ENCODE results near the gene SARDH.

SARDH gene

GRCh38 chr9:133771486-133772482 lies 33.6 kb upstream of the SARDH start:
- no peak for TF ChIP-seq CTBP1 (IDR thresholded peaks at IDR 0.05; ENCODE audit: borderline replicate concordance)
- TF ChIP-seq ARNT (IDR thresholded peaks at IDR 0.05): no peak
- no peak for TF ChIP-seq HDGF (IDR thresholded peaks at IDR 0.05; ENCODE audit: borderline replicate concordance)
- no peak for TF ChIP-seq BHLHE40 (IDR thresholded peaks at IDR 0.05; ENCODE audit: borderline replicate concordance)
- TF ChIP-seq SP1 (IDR thresholded peaks at IDR 0.05): no peak
- TF ChIP-seq TARDBP (IDR thresholded peaks at IDR 0.05): no peak
- no peak for TF ChIP-seq LEF1 (IDR thresholded peaks at IDR 0.05; ENCODE audit: borderline replicate concordance)
- TF ChIP-seq FOXK2 (IDR thresholded peaks at IDR 0.05): no peak
- no peak for TF ChIP-seq ZNF384 (IDR thresholded peaks at IDR 0.05)
- no peak for TF ChIP-seq FOXA1 (IDR thresholded peaks at IDR 0.05)
- TF ChIP-seq PKNOX1 (IDR thresholded peaks at IDR 0.05): no peak
- no peak for TF ChIP-seq ELF4 (IDR thresholded peaks at IDR 0.05)
- no peak for TF ChIP-seq FOXM1 (IDR thresholded peaks at IDR 0.05; ENCODE audit: borderline replicate concordance)
- no peak for TF ChIP-seq SUZ12 (IDR thresholded peaks at IDR 0.05)
- POLR2A ChIA-PET: no interaction called here
- CTCF ChIA-PET: no interaction called here
- no peak for DNase-seq (ENCODE audit: extremely low spot score)

GRCh38 chr9:133770076-133770777 lies 32.1 kb upstream of the SARDH start:
- TF ChIP-seq LEF1 (IDR thresholded peaks at IDR 0.05; ENCODE audit: borderline replicate concordance) (no peak), NFRKB (IDR thresholded peaks at IDR 0.05) (no peak), ZNF384 (IDR thresholded peaks at IDR 0.05) (no peak), ARNT (IDR thresholded peaks at IDR 0.05) (no peak), L3MBTL2 (conservative IDR thresholded peaks at IDR 0.05) (no peak), SP1 (IDR thresholded peaks at IDR 0.05) (no peak), PKNOX1 (IDR thresholded peaks at IDR 0.05) (no peak), ELF4 (IDR thresholded peaks at IDR 0.05) (no peak), TARDBP (IDR thresholded peaks at IDR 0.05) (no peak), BHLHE40 (IDR thresholded peaks at IDR 0.05; ENCODE audit: borderline replicate concordance) (no peak), FOXK2 (IDR thresholded peaks at IDR 0.05) (no peak), FOXA1 (IDR thresholded peaks at IDR 0.05) (no peak)
- ChIA-PET POLR2A (no interaction called here), CTCF (no interaction called here)
- DNase-seq (ENCODE audit: extremely low spot score): no peak

- ChIA-PET POLR2A (no interaction called here), CTCF (interaction anchor here (1.4 kb wide), 2 partner anchors 9 to 13 kb away, joined by 3 to 7 read pairs; no protein-coding TSS in a partner anchor)
- TF ChIP-seq LEF1 (IDR thresholded peaks at IDR 0.05; ENCODE audit: borderline replicate concordance) (no peak), ZNF384 (IDR thresholded peaks at IDR 0.05) (no peak), FOXM1 (IDR thresholded peaks at IDR 0.05; ENCODE audit: borderline replicate concordance) (no peak), CTBP1 (IDR thresholded peaks at IDR 0.05; ENCODE audit: borderline replicate concordance) (no peak), TARDBP (IDR thresholded peaks at IDR 0.05) (no peak), FOXK2 (IDR thresholded peaks at IDR 0.05) (no peak), FOXA1 (IDR thresholded peaks at IDR 0.05) (no peak), ELF4 (IDR thresholded peaks at IDR 0.05) (no peak), HDGF (IDR thresholded peaks at IDR 0.05; ENCODE audit: borderline replicate concordance) (no peak)
- DNase-seq (ENCODE audit: extremely low spot score): no peak
These were observed 31.4 kb upstream of the SARDH start for GRCh38 chr9:133769511-133770075.

- ChIA-PET POLR2A (no interaction called here), CTCF (interaction anchor here (1.4 kb wide), 2 partner anchors 9 to 14 kb away, joined by 3 to 7 read pairs; no protein-coding TSS in a partner anchor)
- no peak for TF ChIP-seq SP1 (IDR thresholded peaks at IDR 0.05)
- no peak for TF ChIP-seq FOXA1 (IDR thresholded peaks at IDR 0.05)
- no peak for TF ChIP-seq NFRKB (IDR thresholded peaks at IDR 0.05)
- TF ChIP-seq TARDBP (IDR thresholded peaks at IDR 0.05): no peak
- no peak for TF ChIP-seq CTBP1 (IDR thresholded peaks at IDR 0.05; ENCODE audit: borderline replicate concordance)
- no peak for DNase-seq (ENCODE audit: extremely low spot score)
These were observed 30.8 kb upstream of the SARDH start for GRCh38 chr9:133768859-133769510.

GRCh38 chr9:133768371-133768858 lies 30.3 kb upstream of the SARDH start:
- ChIA-PET POLR2A (no interaction called here), CTCF (interaction anchor here (1.4 kb wide), 2 partner anchors 8 to 14 kb away, joined by 3 to 7 read pairs; no protein-coding TSS in a partner anchor)
- TF ChIP-seq BHLHE40 (IDR thresholded peaks at IDR 0.05; ENCODE audit: borderline replicate concordance): no peak
- TF ChIP-seq PKNOX1 (IDR thresholded peaks at IDR 0.05): no peak
- no peak for TF ChIP-seq HDGF (IDR thresholded peaks at IDR 0.05; ENCODE audit: borderline replicate concordance)
- no peak for TF ChIP-seq ARNT (IDR thresholded peaks at IDR 0.05)
- TF ChIP-seq LEF1 (IDR thresholded peaks at IDR 0.05; ENCODE audit: borderline replicate concordance): no peak
- TF ChIP-seq SUZ12 (IDR thresholded peaks at IDR 0.05): no peak
- no peak for TF ChIP-seq L3MBTL2 (conservative IDR thresholded peaks at IDR 0.05)
- TF ChIP-seq NFRKB (IDR thresholded peaks at IDR 0.05): no peak
- no peak for TF ChIP-seq FOXA1 (IDR thresholded peaks at IDR 0.05)
- no peak for TF ChIP-seq ELF4 (IDR thresholded peaks at IDR 0.05)
- TF ChIP-seq ZNF384 (IDR thresholded peaks at IDR 0.05): no peak
- TF ChIP-seq FOXK2 (IDR thresholded peaks at IDR 0.05): no peak
- TF ChIP-seq CTBP1 (IDR thresholded peaks at IDR 0.05; ENCODE audit: borderline replicate concordance): no peak
- no peak for TF ChIP-seq SP1 (IDR thresholded peaks at IDR 0.05)
- no peak for TF ChIP-seq FOXM1 (IDR thresholded peaks at IDR 0.05; ENCODE audit: borderline replicate concordance)
- no peak for TF ChIP-seq TARDBP (IDR thresholded peaks at IDR 0.05)
- DNase-seq (ENCODE audit: extremely low spot score): no peak

Measured in HEK293T (cell line).